Mammary epithelial cell (primary cell): ENCODE results near the gene RBM42.

Experiments used
- EZH2 ChIP-seq: IDR thresholded peaks from 2 replicates; pipeline ENCODE4 v1.6.1; 2012; ENCODE audit warnings: low read length, inconsistent platforms, borderline replicate concordance
- TF ChIP-seq, protein P1 (sequence below), 2 donors: IDR thresholded peaks in 1 of 2; conservative IDR thresholded peaks in 1 of 2; 2 replicates each; pipeline ENCODE4 v1.5.1; 2011 to 2012; ENCODE audit warnings: inconsistent platforms in 2 of 2, low read length in 2 of 2, mild to moderate bottlenecking in 2 of 2, control low read depth in 1 of 2, low read depth in 1 of 2; ENCODE audit not compliant: insufficient read depth in 1 of 2; ENCODE audit errors: extremely low read depth in 1 of 2

DNA sequence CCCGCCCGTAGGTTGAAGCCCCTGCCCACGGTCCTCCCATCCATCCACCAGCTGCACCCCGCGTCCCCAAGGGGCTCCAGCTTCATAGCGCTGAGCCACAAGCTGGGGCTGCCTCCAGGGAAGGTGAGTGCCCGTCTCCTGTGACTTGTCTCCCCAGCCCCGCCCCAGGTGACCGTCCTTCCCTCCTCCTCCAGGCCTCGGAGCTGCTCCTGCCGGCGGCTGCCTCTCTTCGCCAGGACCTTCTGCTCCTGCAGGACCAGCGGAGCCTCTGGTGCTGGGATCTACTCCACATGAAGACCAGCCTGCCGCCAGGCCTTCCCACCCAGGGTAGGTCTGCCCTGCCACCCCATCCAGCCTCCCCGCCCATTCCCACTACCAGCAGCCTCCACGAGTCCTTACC is 8.8 kb upstream of the RBM42 start:
- TF ChIP-seq, protein P1, sequence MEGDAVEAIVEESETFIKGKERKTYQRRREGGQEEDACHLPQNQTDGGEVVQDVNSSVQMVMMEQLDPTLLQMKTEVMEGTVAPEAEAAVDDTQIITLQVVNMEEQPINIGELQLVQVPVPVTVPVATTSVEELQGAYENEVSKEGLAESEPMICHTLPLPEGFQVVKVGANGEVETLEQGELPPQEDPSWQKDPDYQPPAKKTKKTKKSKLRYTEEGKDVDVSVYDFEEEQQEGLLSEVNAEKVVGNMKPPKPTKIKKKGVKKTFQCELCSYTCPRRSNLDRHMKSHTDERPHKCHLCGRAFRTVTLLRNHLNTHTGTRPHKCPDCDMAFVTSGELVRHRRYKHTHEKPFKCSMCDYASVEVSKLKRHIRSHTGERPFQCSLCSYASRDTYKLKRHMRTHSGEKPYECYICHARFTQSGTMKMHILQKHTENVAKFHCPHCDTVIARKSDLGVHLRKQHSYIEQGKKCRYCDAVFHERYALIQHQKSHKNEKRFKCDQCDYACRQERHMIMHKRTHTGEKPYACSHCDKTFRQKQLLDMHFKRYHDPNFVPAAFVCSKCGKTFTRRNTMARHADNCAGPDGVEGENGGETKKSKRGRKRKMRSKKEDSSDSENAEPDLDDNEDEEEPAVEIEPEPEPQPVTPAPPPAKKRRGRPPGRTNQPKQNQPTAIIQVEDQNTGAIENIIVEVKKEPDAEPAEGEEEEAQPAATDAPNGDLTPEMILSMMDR (conservative IDR thresholded peaks at IDR 0.05 in 1 of 2, IDR thresholded peaks at IDR 0.05 in 1 of 2; ENCODE audit: extremely low read depth in 1 of 2, insufficient read depth in 1 of 2, low read depth in 1 of 2, low read length in 2 of 2), result no peak
- no peak for TF ChIP-seq EZH2
